CD4-positive, alpha-beta memory T cell (primary cell): ENCODE results near the gene CNOT1. TPM values are rescaled to one million over a fixed set of nuclear protein-coding genes. Genes with fewer than 3 reads are reported as not detected.

Experiments used
- CTCF ChIA-PET: fragments of 350-600 bp; sonication (Branson Sonifier 250); formaldehyde crosslinking; loops from one replicate; lab custom pipeline; 2021; ENCODE audit warnings: inconsistent platforms; ENCODE audit not compliant: partially characterized antibody; lab: Charles Lee
- POLR2A ChIA-PET: fragments of 350-600 bp; sonication (Branson Sonifier 250); formaldehyde crosslinking; loops from one replicate; lab custom pipeline; 2021; ENCODE audit not compliant: partially characterized antibody; lab: Charles Lee
- DNase-seq, 5 donors: peaks; one replicate each; pipeline versions ENCODE4 v3.0.0 to v3.0.0-alpha.2; 2020 to 2022; ENCODE audit warnings: mixed read lengths in 1 of 5
- H3K27ac ChIP-seq: one replicate; pipeline ENCODE4 v1.7.0; 2013; ENCODE audit warnings: low read depth, low read length
- H3K27me3 ChIP-seq: 2 replicates; pipeline ENCODE4 v1.7.0; 2013; ENCODE audit warnings: mild to moderate bottlenecking, low read length, moderate library complexity; ENCODE audit not compliant: insufficient read depth
- H3K36me3 ChIP-seq: 2 replicates; pipeline ENCODE4 v1.7.0; 2013; ENCODE audit warnings: mild to moderate bottlenecking, low read length, moderate library complexity; ENCODE audit not compliant: insufficient read depth
- H3K4me1 ChIP-seq: 2 replicates; pipeline ENCODE4 v1.7.0; 2013; ENCODE audit warnings: mild to moderate bottlenecking, low read length, moderate library complexity; ENCODE audit not compliant: insufficient read depth
- H3K4me3 ChIP-seq, 2 donors: one replicate each; pipeline ENCODE4 v1.7.0; 2013; ENCODE audit warnings: low read length in 2 of 2, mild to moderate bottlenecking in 1 of 2
- H3K9me3 ChIP-seq, 2 donors: one replicate each; pipeline ENCODE4 v1.7.0; 2013; ENCODE audit warnings: low read length in 2 of 2, control low read depth in 1 of 2; ENCODE audit not compliant: control insufficient read depth in 1 of 2
- H3K27ac Mint-ChIP-seq, 7 donors: one replicate each; pipeline ENCODE4 v1.8.0; 2020 to 2021; ENCODE audit warnings: mixed read lengths in 7 of 7, mild to moderate bottlenecking in 6 of 7, inconsistent platforms in 3 of 7, moderate library complexity in 3 of 7
- H3K27me3 Mint-ChIP-seq, 2 donors: one replicate each; pipeline ENCODE4 v1.8.0; 2020 to 2021; ENCODE audit warnings: mixed read lengths in 2 of 2
- H3K36me3 Mint-ChIP-seq, 2 donors: one replicate each; pipeline ENCODE4 v1.8.0; 2020 to 2021; ENCODE audit warnings: mixed read lengths in 2 of 2, inconsistent platforms in 1 of 2, mild to moderate bottlenecking in 1 of 2
- H3K4me1 Mint-ChIP-seq, 4 donors: one replicate each; pipeline ENCODE4 v1.8.0; 2020 to 2021; ENCODE audit warnings: mixed read lengths in 4 of 4, mild to moderate bottlenecking in 1 of 4
- H3K4me3 Mint-ChIP-seq, 8 donors: one replicate each; pipeline ENCODE4 v1.8.0; 2020 to 2021; ENCODE audit warnings: mixed read lengths in 8 of 8, mild to moderate bottlenecking in 7 of 8, moderate library complexity in 6 of 8, inconsistent platforms in 3 of 8
- H3K9me3 Mint-ChIP-seq, 8 donors: one replicate each; pipeline ENCODE4 v1.8.0; 2020 to 2021; ENCODE audit warnings: mixed read lengths in 8 of 8, mild to moderate bottlenecking in 5 of 8, inconsistent platforms in 3 of 8, moderate library complexity in 1 of 8
- intact Hi-C: fragments of 100-400 bp; cut with micrococcal nuclease; formaldehyde crosslinking; loops from one replicate; pipeline ENCODE4 v1.15.1; 2023
- polyA plus RNA-seq, 2 donors: library from polyadenylated mRNA; unstranded; fragments of 300-500 nt; fragmentation: Illumina TruSeq; gene quantifications; one replicate each; pipeline ENCODE4 v1.2.3, GENCODE V29; 2021
- total RNA-seq, 2 experiments: library from RNA; stranded (reverse); gene quantifications; one replicate each; pipeline ENCODE4 v1.2.3, GENCODE V29; 2021

Gene CNOT1
- total and polyA plus RNA-seq, 4 experiments from 2014 or later: 74.9 to 262 (median 179) TPM

DNA sequence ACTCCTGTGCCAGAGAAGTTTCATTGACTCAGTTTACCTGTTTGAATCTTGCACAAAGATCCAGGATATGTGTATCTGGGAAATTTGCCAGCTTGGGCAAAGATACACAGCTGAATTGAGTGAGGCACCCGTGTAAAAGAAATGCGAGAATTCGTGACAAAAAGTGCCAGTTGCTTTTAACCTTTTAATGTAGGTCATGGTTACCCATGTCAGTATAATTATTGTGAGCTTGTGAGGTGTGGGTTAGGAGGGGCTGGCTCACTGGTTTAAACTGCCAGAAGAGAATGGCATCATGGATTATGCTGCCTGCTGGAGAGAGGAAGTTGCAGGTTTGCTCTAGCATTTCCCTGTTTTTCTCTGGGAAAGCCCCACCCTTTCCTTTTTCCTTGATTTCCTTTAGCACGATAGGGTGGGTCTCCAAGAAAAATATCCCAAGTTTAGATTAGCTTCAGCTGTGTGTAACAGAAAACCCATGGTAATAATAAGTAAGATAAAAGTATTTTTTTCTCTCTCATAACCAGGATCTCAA lies 154.5 kb downstream of the CNOT1 start:
- no peaks in the 10 kb centered on the region for H3K27me3 ChIP-seq
- no peaks in the 10 kb centered on the region for H3K36me3 ChIP-seq
- POLR2A ChIA-PET: no interaction called here
- H3K4me1 ChIP-seq: no peaks in the 10 kb centered on the region
- Mint-ChIP-seq H3K4me1 (no peaks in the 10 kb centered on the region), H3K4me3 (no peak overlapping the region), H3K27ac (no peak overlapping the region), H3K27me3 (peaks cover 8 to 24% of the 10 kb centered on the region in 2 donors), H3K9me3 (peaks cover 0 to 2% (median 0%) of the 10 kb centered on the region in 8 donors), H3K36me3 (no peaks in the 10 kb centered on the region)
- no peak overlapping the region for H3K4me3 ChIP-seq
- CTCF ChIA-PET: interaction anchor here (1.6 kb wide), 1 partner anchor 12 kb away, joined by 9 read pairs; no protein-coding TSS in a partner anchor
- H3K9me3 ChIP-seq: no peaks in the 10 kb centered on the region
- H3K27ac ChIP-seq: no peak overlapping the region
- DNase-seq: no peak
- intact Hi-C loops: no loop called here

DNA sequence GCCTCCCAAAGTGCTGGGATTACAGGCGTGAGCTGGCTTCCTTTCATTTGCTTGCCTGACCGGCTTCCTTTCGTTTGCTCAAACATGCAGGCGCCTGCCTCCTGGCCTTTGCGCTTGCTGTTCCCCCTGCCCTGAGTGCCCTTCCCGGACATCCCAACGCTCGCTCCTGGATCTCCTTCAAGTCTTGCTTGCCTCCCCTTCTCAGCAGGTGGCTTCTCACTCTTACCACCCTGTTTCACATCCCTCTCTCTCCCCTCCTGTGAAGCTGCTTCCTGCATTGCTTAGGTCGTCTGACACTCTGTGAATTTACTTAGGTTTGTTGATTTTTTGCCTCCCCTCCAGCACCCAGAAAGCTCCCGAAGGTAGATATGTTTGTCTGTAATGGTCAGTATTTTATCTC lies 155.3 kb downstream of the CNOT1 start:
- ChIA-PET CTCF (interaction anchor here (1.1 to 2.4 kb wide), 3 partner anchors 14 to 840 kb away, joined by 3 to 6 read pairs (median 4); no protein-coding TSS in a partner anchor), POLR2A (no interaction called here)
- no peaks in the 10 kb centered on the region for H3K27me3 ChIP-seq
- H3K27ac ChIP-seq: no peak overlapping the region
- H3K9me3 Mint-ChIP-seq: peaks cover 0 to 2% (median 0%) of the 10 kb centered on the region in 8 donors
- intact Hi-C loops: no loop called here
- H3K9me3 ChIP-seq: no peaks in the 10 kb centered on the region
- DNase-seq: no peak
- no peak overlapping the region for H3K4me3 ChIP-seq
- H3K27ac Mint-ChIP-seq: no peak overlapping the region
- H3K36me3 ChIP-seq: no peaks in the 10 kb centered on the region
- H3K4me1 ChIP-seq: no peaks in the 10 kb centered on the region
- no peaks in the 10 kb centered on the region for H3K36me3 Mint-ChIP-seq
- H3K4me1 Mint-ChIP-seq: no peaks in the 10 kb centered on the region
- peaks cover 11 to 25% of the 10 kb centered on the region in 2 donors for H3K27me3 Mint-ChIP-seq
- no peak overlapping the region for H3K4me3 Mint-ChIP-seq

DNA sequence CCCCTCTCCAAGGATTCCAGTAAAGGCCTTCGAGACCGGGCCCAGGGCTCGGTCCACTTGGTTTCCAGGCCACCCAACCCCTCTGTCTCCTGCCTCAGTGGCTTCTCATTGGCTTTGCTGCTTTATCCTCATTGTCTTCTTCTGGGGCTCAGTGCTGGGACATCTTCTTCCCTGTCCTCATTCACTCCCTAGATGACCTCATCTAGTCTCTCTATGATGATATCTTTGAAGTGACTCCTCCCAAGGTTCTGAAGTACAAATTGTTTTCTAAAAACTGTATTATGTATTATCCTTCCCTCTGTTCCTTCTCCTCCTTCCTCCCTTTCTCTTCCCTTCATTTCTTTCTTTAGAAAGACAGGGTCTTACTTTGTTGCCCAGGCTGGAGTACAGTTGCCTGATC lies 156.8 kb downstream of the CNOT1 start:
- H3K36me3 Mint-ChIP-seq: no peaks in the 10 kb centered on the region
- Histone ChIP-seq H3K9me3 (no peaks in the 10 kb centered on the region), H3K4me3 (no peak overlapping the region), H3K27ac (no peak overlapping the region), H3K4me1 (no peaks in the 10 kb centered on the region), H3K36me3 (no peaks in the 10 kb centered on the region), H3K27me3 (peaks cover 2% of the 10 kb centered on the region)
- peaks cover 22 to 38% of the 10 kb centered on the region in 2 donors for H3K27me3 Mint-ChIP-seq
- H3K4me1 Mint-ChIP-seq: no peaks in the 10 kb centered on the region
- H3K27ac Mint-ChIP-seq: no peak overlapping the region
- H3K4me3 Mint-ChIP-seq: no peak overlapping the region
- ChIA-PET POLR2A (no interaction called here), CTCF (interaction anchor here (1.1 to 2.4 kb wide), 4 partner anchors 15 to 136 kb away, joined by 3 to 6 read pairs (median 5); no protein-coding TSS in a partner anchor)
- intact Hi-C loops: no loop called here
- H3K9me3 Mint-ChIP-seq: peaks cover 0 to 2% (median 0%) of the 10 kb centered on the region in 8 donors
- DNase-seq: no peak

DNA sequence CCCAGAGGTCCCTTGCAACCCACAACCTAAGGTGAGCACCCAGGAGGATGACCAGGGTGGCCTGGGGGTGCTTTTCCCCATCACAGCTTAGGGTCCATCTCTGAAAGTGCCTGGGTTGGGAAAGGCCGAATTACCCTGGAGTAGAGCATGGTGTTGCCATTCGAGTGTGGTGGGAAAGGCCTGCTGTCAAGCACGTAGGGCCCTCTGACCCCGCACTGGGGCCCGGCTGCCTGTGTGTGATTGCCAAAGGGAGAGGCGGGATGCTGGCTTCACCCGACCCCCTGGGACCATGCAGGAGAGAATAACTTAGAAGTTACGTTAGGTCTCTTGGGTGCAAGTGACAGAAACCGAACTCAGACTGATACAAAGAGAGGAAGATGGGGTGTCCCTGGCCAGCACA lies 157.4 kb downstream of the CNOT1 start:
- ChIA-PET POLR2A (no interaction called here), CTCF (interaction anchor here (1.6 to 2.4 kb wide), 2 partner anchors 16 to 136 kb away, joined by 6 read pairs; no protein-coding TSS in a partner anchor)
- H3K36me3 ChIP-seq: no peaks in the 10 kb centered on the region
- Mint-ChIP-seq H3K27me3 (peaks cover 27 to 42% of the 10 kb centered on the region in 2 donors), H3K27ac (no peak overlapping the region), H3K9me3 (peaks cover 0 to 2% (median 0%) of the 10 kb centered on the region in 8 donors), H3K4me1 (no peaks in the 10 kb centered on the region), H3K4me3 (no peak overlapping the region), H3K36me3 (no peaks in the 10 kb centered on the region)
- no peaks in the 10 kb centered on the region for H3K9me3 ChIP-seq
- intact Hi-C loops: no loop called here
- H3K4me3 ChIP-seq: no peak overlapping the region
- H3K27me3 ChIP-seq: peaks cover 3% of the 10 kb centered on the region
- no peaks in the 10 kb centered on the region for H3K4me1 ChIP-seq
- no peak overlapping the region for H3K27ac ChIP-seq
- DNase-seq: no peak

DNA sequence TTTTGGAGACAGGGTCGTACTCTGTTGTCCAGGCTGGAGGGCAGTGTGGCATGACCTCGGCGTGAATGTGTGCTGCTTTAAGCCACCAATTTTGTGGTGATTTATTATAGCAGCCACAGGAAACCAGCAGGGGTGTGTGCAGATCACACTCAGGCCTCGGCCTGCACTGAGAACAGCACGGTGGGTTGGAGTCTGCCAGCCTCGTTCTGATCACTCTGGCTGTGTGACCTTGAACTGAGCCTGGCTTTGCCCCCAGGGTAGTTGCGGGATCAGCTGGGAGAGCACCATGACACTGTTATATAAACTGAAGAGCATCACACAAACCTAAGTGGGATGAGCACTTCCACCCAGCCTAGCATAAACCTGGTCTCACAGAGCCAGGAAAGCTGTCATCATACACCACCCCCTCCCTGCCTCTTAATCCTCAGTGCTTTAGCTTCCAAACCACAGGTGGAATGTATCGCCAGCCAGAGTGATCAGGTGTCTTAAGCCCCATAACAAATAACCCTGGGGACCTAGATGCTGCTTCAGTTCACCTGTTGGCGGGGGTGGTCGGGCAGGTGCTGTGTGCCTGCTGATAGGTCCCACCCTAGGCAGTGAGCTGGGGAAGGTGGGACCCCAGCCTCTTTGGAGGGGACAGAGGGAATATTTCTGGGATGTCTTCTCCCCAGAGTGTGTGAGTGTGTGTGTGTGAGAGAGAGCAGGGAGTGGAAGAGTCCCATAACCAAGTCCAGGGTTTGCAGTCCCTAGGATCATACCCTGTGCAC lies 158.2 kb downstream of the CNOT1 start:
- ChIA-PET POLR2A (no interaction called here), CTCF (interaction anchor here (0.7 to 1.6 kb wide), 2 partner anchors 135 to 435 kb away, joined by 3 to 6 read pairs; no protein-coding TSS in a partner anchor)
- Mint-ChIP-seq H3K4me3 (no peak overlapping the region), H3K27me3 (peaks cover 33 to 48% of the 10 kb centered on the region in 2 donors), H3K4me1 (no peaks in the 10 kb centered on the region), H3K36me3 (no peaks in the 10 kb centered on the region), H3K27ac (no peak overlapping the region), H3K9me3 (peaks cover 0 to 2% (median 0%) of the 10 kb centered on the region in 8 donors)
- H3K4me1 ChIP-seq: no peaks in the 10 kb centered on the region
- no peaks in the 10 kb centered on the region for H3K36me3 ChIP-seq
- H3K27me3 ChIP-seq: peaks cover 8% of the 10 kb centered on the region
- no peak for DNase-seq
- no peaks in the 10 kb centered on the region for H3K9me3 ChIP-seq
- intact Hi-C loops: no loop called here
- no peak overlapping the region for H3K4me3 ChIP-seq
- H3K27ac ChIP-seq: no peak overlapping the region

Other genes with a start within 250 kb of the CNOT1 start
- gene GINS3, start 237.4 kb downstream of the CNOT1 start, total RNA-seq: 1 to 10 TPM; 1.3 to 2.2 TPM
- gene GINS3, start 237.4 kb downstream of the CNOT1 start, polyA plus RNA-seq: 1 to 10 TPM in 1 of 2 donors, under 1 TPM in 1; 0.78 to 1.1 TPM
- 1 to 10 TPM; 1.3 TPM for gene NDRG4, start 129.7 kb downstream of the CNOT1 start, total RNA-seq
- under 1 TPM in 1 of 2 donors, not detected in 1; 0.22 TPM for gene NDRG4, start 129.7 kb downstream of the CNOT1 start, polyA plus RNA-seq
- 10 to 100 TPM; 34.2 to 38.3 TPM for gene SETD6, start 114.3 kb downstream of the CNOT1 start, total RNA-seq
- gene SETD6, start 114.3 kb downstream of the CNOT1 start, polyA plus RNA-seq: 10 to 100 TPM in 1 of 2 donors, 1 to 10 TPM in 1; 6.1 to 13.0 TPM
- 10 to 100 TPM; 11.4 to 13.8 TPM for gene SLC38A7, start 54.9 kb upstream of the CNOT1 start, total RNA-seq
- 1 to 10 TPM; 3.5 to 6.7 TPM for gene SLC38A7, start 54.9 kb upstream of the CNOT1 start, polyA plus RNA-seq
- 10 to 100 TPM; 37.1 to 42.4 TPM for gene GOT2, start 104.5 kb upstream of the CNOT1 start, total RNA-seq
- gene GOT2, start 104.5 kb upstream of the CNOT1 start, polyA plus RNA-seq: 100 to 1,000 TPM in 1 of 2 donors, 10 to 100 TPM in 1; 86.3 to 113 TPM